CD4-positive, alpha-beta T cell treated with Interleukin-6 for 4 hours (primary cell): ENCODE data around the gene KLHL1.

ENCODE experiments used
- DNase-seq: peaks from one replicate; pipeline ENCODE4 v3.0.0-alpha.2; 2020; ENCODE audit warnings: mixed read lengths

KLHL1 gene

DNA sequence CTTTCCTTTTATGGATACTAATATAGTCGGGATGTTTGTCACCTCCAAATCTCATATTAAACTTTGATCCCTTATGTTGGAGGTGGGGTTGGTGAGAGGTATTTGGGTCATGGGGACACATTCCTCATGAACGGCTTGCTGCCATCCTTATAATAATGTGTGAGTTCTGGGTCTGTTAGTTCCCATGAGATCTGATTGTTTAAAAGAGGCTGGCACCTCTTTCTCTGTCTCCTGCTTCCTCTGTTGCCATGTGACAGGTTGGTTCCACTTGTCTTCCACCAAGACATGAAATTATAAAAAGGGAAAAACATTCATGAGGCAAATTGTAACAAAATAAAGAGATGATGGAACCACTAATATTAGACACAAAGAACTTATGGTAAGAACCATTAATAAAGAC is 108.4 kb downstream of the KLHL1 start:
- DNase-seq: no peak

DNA sequence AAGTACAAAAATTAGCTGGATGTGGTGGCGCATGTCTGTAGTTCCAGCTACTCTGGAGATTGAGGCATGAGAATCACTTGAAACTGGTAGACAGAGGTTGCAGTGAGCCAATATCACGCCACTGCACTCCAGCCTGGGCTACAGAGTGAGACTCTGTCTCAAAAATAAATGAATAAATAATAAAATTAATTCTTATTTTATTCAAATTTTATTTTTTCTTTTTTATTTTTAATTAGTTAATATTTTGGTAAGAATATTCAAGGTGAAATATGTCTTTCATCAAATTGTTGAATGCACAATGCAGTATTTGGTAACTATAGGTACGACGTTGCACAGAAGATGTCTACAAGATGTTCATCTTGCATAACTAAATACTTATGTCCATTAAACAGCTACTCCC is 111.2 kb downstream of the KLHL1 start:
- DNase-seq: no peak

DNA sequence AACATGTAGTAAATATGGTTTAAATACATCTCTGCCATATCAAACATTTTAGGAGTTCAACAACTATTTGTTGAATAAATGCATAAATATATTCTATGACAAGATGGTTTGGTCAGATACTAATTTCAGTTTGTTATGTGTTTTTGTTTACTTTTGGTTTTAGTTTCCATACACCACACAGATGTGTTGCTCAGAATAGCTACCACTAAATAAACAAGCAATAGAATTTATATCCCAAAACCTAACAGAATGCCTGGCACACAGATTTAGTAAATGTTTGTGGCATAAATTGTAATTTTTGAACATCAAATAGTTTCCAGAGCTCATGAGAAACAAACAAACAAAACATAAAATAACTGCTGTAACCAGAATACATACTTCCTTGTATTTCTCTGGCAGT is 127.5 kb downstream of the KLHL1 start:
- no peak for DNase-seq

DNA sequence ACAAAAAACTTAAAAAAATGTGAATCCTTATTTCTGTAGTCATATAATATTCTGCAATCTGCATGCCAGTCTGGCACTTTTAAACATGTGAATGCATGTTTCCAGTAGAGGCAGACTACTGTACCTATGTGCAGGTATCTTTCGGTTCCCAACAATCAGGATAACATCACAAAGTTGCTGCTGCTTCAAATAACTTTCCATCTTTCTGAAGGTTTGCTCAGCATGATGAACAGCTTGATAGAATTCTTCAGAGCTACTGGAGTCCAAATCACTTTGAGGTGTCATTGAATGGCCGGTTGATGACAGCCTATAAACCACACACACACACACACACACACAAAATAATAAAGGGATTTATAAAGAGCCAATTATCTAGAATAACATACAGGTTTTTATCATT is 132.8 kb downstream of the KLHL1 start:
- DNase-seq: no peak

DNA sequence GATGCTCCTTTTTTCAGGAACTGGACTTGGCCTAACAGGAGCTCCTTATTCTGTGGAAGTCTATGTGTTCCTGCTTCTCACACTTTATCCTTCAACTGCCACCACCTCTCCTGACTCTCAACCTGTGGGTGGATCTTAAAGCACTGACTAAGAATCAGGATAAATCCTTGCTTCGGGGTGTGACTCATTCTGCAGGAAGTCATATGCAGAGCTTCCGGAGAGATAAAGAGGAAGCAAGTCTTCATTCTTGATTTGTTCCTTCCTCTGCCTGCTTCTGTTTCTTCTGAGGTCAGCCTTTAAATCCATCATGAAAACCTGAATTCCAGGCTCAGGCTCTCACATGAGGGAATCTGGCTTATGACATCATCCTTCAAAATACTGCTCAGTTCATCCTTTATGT is 137.7 kb downstream of the KLHL1 start:
- DNase-seq: no peak

DNA sequence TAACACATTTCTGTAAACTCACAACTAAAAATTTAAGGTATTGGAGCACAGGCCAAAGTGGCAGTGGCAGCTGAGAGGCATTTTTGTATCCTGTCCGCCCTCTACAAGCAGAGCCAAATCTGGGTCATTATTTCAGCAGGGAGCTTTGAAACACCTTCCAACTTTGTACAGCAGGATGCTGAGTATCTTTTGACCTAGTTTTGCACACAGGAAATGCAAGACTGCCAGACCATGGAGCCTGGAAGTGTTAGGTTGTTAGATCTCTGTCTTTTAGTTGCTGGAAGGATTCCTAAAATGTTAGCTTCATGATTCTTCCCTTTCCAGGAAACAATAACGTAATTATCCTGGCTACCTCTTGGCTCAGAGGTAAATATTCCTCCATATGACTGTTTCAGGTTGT is 149.2 kb downstream of the KLHL1 start:
- DNase-seq: no peak

DNA sequence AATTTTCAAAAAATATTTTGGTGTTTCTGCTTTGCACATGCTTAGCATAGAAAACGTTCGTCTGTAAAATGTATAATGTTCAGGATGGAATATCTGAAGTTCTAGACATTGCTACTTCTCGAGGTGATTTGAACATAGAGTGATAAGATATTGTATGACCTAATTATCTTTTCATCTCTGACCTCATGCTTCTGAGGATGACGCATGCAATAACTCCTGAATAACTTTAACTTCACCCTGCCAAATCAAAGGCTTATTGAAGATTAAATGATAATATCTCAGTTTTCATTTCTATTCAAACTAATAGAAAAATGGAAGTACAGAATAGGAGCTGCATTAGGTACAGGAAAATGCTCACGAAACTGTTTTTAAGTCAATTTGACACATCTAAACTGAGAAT is 151.4 kb downstream of the KLHL1 start:
- DNase-seq: no peak

DNA sequence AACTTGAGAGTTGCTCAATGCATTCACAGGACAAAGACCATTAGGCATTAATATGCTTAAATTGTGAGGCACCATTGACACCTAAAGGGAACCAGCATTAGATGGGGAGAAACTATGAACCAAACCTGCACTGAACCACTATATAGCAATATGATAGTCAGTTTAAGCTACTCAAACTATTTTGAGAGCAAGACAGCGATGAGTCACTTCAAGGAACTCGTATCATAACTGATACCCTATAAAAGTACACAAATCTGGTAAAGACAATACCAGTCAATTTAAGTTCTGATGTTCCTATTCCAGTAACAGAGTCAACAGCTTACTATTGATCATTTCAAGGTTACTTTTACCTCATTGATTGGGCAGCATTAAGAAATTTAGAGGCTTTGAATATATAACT is 151.9 kb downstream of the KLHL1 start:
- no peak for DNase-seq

DNA sequence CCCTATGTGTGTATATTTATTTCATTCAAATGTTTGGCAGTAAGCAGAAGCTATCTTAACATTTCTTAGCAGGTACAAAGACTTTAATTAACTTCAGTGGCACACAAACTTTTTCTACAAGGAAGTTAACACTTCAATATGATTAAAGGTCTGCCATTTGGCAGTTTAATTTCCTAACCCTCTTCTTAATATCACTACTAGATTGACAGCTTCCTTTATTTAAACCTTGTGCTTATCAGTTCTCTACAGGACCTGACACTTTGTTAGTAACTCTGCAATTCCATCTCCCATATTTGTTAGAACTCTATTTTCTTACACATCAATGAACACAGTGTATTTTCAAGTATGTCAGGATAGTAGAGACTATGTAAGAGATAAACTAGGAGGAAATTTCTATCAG is 153.0 kb downstream of the KLHL1 start:
- no peak for DNase-seq

DNA sequence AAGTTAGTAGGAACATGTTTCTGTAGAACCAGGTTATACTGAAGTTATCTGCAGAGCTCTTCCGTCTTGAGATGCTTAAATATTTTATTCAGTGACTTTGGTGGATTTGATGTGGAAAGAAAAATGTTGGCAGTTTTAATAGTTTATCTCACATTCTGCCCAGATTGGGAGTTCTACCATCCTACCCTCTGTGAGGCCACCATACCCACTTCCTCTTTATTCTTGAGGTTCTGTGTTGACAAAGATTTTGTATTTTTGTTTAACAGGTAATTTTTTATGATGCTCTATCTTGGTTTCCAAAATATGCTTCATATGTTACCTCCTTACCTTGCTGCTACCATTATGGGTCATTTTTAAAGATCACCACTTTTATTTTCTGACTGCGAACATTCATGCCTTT is 156.8 kb downstream of the KLHL1 start:
- DNase-seq: no peak

DNA sequence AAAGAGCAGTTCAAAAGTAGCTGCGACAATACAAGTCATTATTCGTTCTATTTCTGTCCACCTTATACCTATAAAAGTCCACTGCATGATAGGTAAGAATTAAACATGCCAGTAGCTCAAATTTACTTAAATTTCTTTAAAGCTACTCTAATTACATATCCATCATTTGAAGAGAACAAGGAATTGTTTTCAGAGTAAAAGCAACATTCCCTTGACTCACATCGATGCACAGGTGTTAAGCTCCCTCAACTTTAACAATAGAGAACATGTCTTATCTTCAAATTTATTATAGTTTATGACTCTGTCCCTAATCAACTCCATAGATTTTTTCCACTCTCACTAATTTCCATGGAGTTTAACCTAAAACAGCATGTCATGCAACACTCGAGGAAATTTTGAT is 158.1 kb downstream of the KLHL1 start:
- no peak for DNase-seq

DNA sequence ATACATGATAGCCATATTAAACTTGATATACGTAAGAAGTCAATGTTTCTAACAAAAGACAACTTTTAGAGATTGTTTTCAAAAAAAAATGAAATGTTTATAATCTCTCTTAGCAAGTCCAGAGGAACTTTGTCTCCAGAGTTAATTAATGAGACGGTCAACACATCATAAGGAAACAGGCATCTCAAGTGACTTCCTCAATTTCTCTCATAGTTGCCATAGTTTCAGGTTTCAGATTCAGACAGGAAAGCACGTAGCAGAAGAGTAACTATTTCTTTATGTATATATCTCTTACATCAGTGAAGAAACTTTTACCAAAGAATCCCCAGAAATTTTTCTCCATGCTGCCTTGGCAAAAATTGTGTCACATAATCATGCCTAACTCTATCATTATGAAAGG is 160.2 kb downstream of the KLHL1 start:
- no peak for DNase-seq

DNA sequence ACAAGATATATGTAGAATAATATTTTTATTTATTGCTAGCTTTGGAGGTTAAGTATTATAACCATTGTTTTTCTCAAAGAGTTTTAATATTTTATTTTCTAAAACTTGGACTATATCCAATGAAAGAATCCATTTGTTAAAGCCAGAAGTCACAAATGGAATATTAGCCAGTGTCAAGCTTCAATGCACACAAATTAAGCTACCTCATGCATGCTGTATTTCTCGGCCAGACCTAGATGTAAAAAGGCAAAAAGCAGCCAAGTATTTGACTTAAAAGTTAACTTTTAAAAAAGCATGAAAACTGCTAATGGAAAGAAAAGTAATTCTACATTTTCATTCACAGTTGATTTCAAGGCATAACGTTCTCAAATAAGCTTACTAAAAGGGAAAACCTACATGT is 160.7 kb downstream of the KLHL1 start:
- no peak for DNase-seq

DNA sequence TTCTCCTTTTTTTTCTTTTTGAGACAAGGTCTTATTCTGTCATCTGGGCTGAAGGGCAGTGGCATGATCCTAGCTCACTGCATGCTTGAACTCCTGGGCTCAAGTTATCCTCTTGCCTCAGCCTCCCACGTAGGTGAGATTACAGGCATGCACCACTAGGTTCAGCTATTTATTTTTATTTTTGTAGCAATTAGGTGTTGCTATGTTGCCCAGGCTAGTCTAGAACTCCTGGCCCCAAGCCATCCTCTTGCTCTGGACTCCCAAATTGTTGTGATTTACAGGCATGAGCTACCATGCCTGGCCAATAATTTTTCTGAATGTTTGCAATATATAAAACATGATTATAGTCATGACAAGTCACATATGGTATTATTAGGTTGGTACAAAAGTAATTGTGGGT is 161.7 kb downstream of the KLHL1 start:
- no peak for DNase-seq

DNA sequence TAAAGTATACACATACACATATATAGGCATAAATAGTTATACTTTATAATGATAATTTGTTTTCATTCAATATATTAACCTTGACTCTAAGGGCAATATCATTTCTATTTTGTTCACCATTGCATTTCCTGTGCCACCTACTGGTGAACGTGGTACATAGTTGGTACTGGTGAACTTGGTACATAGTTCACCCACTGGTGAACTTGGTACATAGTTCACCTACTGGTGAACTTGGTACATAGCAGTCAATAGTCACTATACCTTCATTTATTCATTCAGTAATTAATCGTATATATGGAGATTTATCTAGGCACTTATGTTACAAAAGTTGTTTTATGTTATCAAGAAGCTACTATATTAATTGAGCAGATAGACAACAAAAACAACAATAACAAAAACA is 173.2 kb downstream of the KLHL1 start:
- DNase-seq: no peak

DNA sequence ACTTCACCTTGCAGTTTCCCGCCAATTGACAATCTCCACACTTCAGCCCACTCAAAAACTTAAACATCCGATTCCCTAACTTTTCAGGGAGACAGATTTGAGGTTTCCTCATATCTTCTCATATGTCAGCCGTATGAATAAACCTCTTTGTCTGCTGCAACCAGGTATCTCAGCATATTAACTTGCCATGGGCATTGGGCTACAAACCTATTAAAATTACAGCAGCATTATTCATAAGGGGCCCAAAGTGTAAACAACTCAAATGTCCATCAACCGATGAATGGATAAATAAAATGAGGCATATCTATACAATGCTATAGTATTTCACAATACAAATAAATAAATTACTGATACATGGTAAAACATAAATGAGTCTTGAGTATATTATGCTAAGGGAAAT is 180.0 kb downstream of the KLHL1 start:
- DNase-seq: no peak

DNA sequence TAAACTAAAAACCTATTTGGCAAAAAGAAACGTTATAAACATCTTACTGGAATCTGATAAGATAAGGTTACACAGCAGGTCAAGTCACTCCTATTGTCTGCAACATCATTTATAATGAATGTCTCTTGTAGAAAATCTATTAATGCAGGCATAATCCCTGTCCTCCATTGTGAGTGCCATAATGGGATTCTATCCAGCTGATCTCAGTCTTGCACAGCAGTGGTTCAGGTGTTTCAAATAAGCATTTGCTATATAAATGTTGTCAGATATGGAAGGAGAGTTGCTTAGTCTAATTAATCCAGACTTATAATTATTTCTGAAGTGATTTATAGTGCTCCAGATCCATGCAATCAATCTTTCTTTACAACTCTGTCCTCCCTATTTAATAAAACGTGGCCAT is 187.1 kb downstream of the KLHL1 start:
- no peak for DNase-seq

DNA sequence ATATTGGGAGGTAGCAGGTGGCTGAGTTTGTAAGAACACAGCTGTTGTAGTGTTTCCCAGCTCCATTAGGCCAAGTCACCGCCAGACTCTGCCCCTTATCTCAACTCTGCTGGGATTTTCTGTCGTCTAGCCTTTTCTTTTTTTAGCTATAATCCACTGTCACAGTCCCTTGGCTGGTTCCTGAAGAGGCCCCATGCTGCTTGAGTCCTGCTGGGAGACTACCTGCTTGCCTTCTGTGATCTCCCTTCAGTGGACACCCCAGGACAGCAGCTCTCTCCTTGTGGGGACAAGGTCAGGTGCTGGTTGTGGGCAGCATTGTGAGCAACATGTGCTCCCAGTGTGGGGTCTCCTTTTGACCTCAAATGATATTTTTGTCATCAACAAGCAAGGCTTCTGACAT is 195.6 kb downstream of the KLHL1 start:
- DNase-seq: no peak

DNA sequence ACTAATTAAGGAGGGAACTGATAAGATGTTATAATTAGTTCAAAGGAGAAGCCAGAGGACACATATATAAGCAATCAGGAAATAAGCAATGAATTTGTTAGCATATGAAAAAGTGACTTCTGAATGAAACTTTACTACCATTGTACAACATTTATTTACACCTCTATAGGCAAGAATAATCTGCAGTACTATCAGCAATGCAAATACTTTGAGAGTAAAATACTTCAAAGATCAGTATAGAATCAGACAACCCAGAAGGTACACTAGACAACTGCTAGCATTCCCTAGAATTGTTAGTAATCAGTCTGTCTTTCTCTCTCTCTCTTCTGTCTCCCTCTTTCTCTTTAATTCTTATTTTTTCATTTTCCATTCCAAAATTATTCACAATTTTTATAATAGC is 197.5 kb downstream of the KLHL1 start:
- DNase-seq: no peak

DNA sequence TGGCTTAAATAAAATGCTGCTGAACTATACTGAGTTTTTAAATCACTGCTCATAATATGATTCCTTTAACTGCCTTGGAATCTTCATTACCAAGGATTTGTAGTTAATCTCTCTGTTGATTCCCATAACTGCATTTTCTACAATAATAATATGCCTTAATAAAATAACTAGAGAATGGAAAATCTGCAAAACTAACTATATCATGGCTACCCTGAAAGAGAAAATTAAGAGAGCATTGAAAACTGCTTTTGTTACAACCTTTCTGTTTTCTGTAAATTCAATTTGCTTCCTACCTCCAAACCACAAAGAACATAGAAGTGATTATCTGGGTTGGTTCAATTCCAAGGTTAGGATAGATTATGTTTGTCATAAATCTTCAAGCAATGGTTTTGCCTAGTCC is 203.5 kb downstream of the KLHL1 start:
- DNase-seq: no peak

DNA sequence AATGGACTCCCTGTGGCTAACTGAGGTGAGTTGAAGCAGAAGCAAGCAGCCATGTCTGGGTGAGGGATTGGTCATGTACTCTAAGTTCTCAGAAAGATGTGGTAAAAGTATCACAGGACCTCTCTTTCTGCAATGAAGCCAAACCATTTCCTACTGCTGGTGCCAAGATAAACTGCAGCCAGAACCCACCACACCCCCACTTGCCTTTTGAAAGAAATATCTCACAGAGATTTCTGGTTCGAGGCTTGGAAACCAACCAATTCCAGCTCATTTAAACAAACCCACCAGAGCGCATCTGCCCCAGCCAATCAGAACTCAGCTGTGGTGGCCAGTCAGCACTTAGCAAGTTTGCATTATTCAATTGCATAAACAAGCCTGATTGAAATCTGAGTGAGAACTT is 205.2 kb downstream of the KLHL1 start:
- no peak for DNase-seq

DNA sequence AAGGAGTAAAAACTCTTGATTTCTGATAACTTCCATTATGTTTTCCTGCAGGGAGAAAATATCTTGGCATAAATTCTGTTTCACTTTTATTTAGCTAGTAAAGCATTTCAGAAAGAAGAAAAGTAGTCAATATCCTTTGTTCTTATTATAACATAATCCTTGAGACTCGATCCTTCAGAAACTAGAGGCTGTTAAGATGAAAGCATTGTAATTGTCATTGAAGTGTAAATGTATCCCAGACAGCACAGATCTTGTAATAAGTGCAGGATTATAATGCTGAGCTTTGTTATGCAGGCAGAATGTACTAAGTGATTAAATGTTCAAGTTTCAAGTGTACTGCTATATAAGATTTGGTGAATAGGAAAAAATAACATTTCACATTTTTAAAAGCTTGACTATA is 225.8 kb downstream of the KLHL1 start:
- DNase-seq: no peak

DNA sequence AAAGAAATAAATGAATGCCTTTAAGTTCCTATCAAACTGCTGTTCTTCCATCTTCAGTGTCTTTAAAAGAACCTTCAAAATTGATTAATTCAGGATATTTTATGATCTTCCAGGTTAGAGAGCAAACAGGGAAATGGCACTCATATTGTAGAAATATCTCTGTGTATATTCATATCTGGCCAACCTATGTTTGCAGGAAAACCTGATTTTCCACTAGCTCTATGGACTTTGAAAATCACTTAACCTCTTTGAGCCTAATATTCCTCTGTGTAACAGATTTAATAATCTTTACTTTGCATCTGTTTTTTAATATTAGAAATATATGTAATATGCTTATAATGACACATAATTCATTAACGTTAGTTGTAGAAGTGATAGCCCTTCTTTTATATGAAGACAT is 228.3 kb downstream of the KLHL1 start:
- no peak for DNase-seq

DNA sequence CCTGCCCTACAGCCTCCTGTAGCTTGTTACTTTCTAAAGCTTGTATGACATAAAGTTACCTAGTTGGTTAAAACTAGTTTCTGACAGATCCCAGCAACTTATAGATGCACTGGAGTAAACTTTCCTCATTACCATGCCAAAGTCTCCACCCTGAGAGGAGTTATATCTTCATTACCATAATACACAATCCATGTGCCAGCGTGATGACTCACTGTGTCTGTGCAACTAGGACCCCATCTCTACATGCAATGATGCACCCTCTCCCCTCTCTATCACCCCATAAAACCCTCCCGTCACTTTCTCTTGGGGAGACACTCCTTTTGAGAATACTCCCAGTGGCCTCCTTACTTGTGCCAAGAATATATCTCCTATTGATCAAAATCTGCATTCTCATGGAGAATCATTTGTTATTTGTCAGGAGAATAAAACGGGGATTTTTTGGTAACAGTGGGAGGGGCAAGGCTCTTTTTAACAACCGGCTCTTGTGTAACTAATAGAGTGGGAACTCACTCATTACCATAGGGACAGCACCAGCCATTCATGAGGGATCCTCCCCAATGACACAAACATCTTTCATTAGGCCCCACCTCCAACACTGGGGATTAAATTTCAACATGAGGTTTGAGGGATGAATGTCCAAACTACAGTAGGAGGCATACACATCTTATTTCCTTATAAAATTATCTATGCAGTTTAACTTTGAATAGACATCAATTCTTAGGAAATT is 235.8 kb downstream of the KLHL1 start:
- DNase-seq: no peak

DNA sequence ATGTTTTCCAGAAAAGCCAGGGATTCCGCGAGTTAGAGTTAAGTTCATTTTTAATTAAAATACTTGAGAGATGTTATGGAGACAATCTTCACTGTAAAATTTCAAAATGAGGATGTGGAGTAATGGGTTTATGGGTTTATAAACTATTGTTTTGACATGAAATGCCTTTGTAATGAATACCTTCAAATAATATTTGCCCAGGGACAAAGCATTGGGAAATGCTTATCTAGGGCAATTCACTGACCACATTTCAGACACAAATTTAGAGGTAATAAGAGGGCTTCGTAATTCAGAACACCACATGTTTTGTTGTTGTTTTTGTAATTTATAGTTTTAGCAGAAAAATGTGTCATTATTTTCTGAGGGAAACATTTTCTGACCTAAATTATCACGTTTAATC is 241.7 kb downstream of the KLHL1 start:
- DNase-seq: no peak
